ENCODE data around the gene MZB1. TPM values are rescaled to one million over a fixed set of nuclear protein-coding genes. Genes with fewer than 3 reads are reported as not detected.

Gene MZB1
- total and polyA plus RNA-seq, 2 of the 8 experiments (the other 6 are each of a cell fraction or from before 2014, with no cell fraction given) = 0.39 to 0.47 TPM

DNA sequence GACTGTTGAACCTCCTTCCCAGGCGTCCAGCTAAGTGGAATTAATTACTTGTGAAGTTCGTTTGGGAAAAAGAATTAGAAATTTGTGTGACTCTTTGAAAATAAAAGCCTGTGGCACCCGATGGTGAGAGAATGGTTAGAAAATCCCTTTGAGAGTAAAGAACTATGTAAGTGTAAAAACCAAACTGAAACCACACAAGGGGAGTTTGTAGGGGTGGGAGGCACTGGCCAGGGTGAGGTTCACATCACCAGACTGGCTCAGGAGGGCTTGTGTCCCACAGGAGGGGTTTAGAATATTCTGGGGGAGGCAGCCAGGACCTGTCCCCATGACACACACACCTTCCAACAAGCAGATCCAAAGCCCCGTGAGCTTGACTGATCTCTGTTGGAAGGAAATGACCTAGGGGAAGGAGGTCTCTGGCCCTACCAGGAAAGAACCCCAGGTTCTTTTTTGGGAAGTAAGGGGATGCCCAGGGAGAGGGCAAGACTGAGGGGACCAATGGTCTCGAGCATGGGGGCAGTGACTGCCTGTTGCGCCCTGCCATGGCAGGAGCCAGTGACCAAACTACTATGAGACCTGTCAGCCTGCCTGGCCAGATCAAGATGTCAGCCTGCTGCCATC, 9.9 kb upstream of the MZB1 start (continued):
- no peak for TF ChIP-seq KDM4A (IDR thresholded peaks at IDR 0.05; ENCODE audit: low read depth, low read length, severe bottlenecking)
- no peak for TF ChIP-seq ZNF274 (IDR thresholded peaks at IDR 0.05; ENCODE audit: borderline replicate concordance, extremely low read depth, low read length)
- TF ChIP-seq MAFK (IDR thresholded peaks at IDR 0.05; ENCODE audit: low read depth, low read length) = no peak
- no peak for TF ChIP-seq TAF1 (IDR thresholded peaks at IDR 0.05; ENCODE audit: low read depth, low read length)
- TF ChIP-seq PHF8 (conservative IDR thresholded peaks at IDR 0.05; ENCODE audit: low read depth, low read length) = no peak
- TF ChIP-seq JUND (IDR thresholded peaks at IDR 0.05; ENCODE audit: low read length) = no peak
- no peak for TF ChIP-seq NANOG (IDR thresholded peaks at IDR 0.05; ENCODE audit: insufficient read depth, low read depth, low read length, poor library complexity, severe bottlenecking)
